NCI-H1436 treated with DMSO at 0.1 percent for 48 hours (cell line): ENCODE results near the gene CCR4.
"Not testable (repeated sequence)": the region's sequence is repeated elsewhere in the genome, so short reads cannot be mapped to it uniquely, and the experiment has no call there.

ENCODE experiments used
- DNase-seq: peaks from one replicate; lab custom pipeline; 2025; lab: John Stamatoyannopoulos, UW

The CCR4 gene

GRCh38 chr3:32952369-32953077 lies 1.1 kb downstream of the CCR4 start:
- no peak for DNase-seq

GRCh38 chr3:32954506-32954905 lies 3.1 kb downstream of the CCR4 start:
- DNase-seq: no peak

- no peak for DNase-seq
Measured at GRCh38 chr3:32956750-32957570, 5.5 kb downstream of the CCR4 start.

GRCh38 chr3:32958509-32958908 lies 7.1 kb downstream of the CCR4 start:
- DNase-seq: no peak

- no peak for DNase-seq
Measured at GRCh38 chr3:32959371-32959770, 7.9 kb downstream of the CCR4 start.

- no peak for DNase-seq
Measured at GRCh38 chr3:32960404-32961170, 9.1 kb downstream of the CCR4 start.

- no peak for DNase-seq
Measured at GRCh38 chr3:32961189-32961715, 9.8 kb downstream of the CCR4 start.

GRCh38 chr3:32963871-32964270 lies 12.4 kb downstream of the CCR4 start:
- no peak for DNase-seq

GRCh38 chr3:32964781-32965180 lies 13.3 kb downstream of the CCR4 start:
- not testable (repeated sequence) for DNase-seq

- DNase-seq: not testable (repeated sequence)
Measured at GRCh38 chr3:32965617-32966213, 14.3 kb downstream of the CCR4 start.

- DNase-seq: not testable (repeated sequence)
Measured at GRCh38 chr3:32966627-32967026, 15.2 kb downstream of the CCR4 start.

GRCh38 chr3:32968166-32968919 lies 16.9 kb downstream of the CCR4 start:
- DNase-seq: no peak

GRCh38 chr3:32968920-32969389 lies 17.5 kb downstream of the CCR4 start:
- DNase-seq: no peak

GRCh38 chr3:32969656-32970055 lies 18.2 kb downstream of the CCR4 start:
- no peak for DNase-seq

GRCh38 chr3:32971291-32971690 lies 19.8 kb downstream of the CCR4 start:
- not testable (repeated sequence) for DNase-seq

- no peak for DNase-seq
Measured at GRCh38 chr3:32972482-32973146, 21.2 kb downstream of the CCR4 start.

- DNase-seq: no peak
Measured at GRCh38 chr3:32973982-32974381, 22.5 kb downstream of the CCR4 start.

GRCh38 chr3:32975891-32976595 lies 24.6 kb downstream of the CCR4 start:
- no peak for DNase-seq

GRCh38 chr3:32977861-32978260 lies 26.4 kb downstream of the CCR4 start:
- DNase-seq: no peak

GRCh38 chr3:32978331-32978730 lies 26.9 kb downstream of the CCR4 start:
- DNase-seq: no peak
